ENCODE results near the gene CDC73.

DNA sequence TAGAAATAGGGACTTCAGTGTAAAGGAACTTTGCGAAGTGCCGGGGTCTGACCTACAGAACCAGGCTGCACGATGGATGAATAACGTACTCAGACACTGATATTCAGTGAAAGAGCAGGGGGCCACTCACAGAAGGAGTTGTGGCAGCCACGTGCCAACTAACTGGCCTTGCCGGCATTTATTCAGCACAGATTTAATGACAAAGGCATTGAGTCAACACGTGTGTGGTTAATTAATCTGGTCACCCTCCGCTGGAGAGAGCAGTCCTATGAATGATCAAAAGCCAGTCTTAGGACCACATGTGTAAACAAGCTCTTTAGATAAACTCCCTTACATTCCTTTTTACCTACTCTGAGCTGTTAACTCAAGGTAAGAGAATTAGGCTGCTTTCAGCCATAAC, 70.8 kb downstream of the CDC73 start:
- no peak for TF ChIP-seq EZH2 (IDR thresholded peaks at IDR 0.05)
- TF ChIP-seq, protein P1, sequence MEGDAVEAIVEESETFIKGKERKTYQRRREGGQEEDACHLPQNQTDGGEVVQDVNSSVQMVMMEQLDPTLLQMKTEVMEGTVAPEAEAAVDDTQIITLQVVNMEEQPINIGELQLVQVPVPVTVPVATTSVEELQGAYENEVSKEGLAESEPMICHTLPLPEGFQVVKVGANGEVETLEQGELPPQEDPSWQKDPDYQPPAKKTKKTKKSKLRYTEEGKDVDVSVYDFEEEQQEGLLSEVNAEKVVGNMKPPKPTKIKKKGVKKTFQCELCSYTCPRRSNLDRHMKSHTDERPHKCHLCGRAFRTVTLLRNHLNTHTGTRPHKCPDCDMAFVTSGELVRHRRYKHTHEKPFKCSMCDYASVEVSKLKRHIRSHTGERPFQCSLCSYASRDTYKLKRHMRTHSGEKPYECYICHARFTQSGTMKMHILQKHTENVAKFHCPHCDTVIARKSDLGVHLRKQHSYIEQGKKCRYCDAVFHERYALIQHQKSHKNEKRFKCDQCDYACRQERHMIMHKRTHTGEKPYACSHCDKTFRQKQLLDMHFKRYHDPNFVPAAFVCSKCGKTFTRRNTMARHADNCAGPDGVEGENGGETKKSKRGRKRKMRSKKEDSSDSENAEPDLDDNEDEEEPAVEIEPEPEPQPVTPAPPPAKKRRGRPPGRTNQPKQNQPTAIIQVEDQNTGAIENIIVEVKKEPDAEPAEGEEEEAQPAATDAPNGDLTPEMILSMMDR (IDR thresholded peaks at IDR 0.05), result no peak
- no peak for TF ChIP-seq EZH2phosphoT487 (IDR thresholded peaks at IDR 0.05)
